HT-29 (cell line): ENCODE results near the gene EFNA1. TPM values are rescaled to one million over a fixed set of nuclear protein-coding genes. Genes with fewer than 3 reads are reported as not detected.
A peak's percentile ranks its signal among the peaks of the same experiment; 100 is the strongest.

Experiments used
- DNase-seq: peaks from one replicate; pipeline ENCODE4 v3.0.0-alpha.2; 2015; ENCODE audit warnings: low spot score
- small RNA-seq: library from RNA; depleted of rRNA; stranded (forward); fragments of <200 nt; gene quantifications from one replicate; pipeline ENCODE3, GENCODE V24; 2014
- total RNA-seq: library from RNA; depleted of rRNA; stranded (reverse); fragments of >200 nt; shearing (Covaris generic); gene quantifications from 2 replicates; pipeline ENCODE4 v1.2.3, GENCODE V29; 2014; rRNA removed

Gene EFNA1
- total RNA-seq, 1 experiment from 2014 or later = 62.7 TPM

DNA sequence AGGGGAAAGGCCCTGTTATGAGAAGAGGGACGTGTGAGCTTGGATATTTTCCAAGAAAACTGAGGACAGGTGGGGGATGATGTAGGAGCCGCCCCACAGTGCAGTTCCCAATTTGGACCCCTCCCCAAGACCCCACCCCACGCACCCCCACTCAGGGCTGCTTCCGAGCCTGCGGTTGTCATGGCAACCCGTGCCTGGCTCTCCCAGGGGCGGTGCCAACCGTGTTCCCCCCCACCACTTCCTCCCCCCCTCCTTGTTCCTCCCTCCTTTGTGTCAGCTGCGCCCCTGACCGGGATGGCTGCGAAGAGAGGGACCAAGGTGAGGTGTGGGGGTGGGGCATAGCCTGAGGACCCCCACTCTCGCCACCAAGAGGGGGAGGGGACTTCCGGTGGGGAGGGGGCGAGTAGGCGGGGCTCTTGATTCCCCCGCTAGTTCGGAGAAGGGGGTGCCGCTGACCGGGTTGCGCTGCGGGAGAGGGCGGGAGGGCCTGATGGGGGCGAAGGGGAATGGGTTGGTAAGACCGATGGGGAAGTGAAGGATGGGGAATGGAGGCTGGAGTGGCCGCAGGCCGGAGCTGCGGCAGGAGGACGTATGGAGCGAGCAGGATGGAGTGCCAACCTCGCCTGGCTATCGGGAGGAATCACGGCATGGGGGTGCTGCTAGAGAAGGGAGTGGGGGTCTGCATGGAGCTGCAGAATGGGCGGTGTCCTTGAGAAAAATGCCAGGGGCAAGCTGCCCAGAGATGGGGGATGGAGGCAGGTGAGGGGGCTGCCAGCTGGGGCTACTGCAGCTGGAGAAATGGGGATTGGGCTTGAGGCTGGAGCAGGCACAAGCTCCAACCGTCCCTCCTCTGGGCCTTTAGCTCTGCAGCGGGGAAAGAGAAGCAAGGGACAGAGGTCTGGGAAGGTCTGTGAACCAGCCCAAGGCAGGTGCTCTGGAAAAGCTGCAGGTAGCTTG, 46.9 kb downstream of the EFNA1 start:
- DNase-seq = no peak

GRCh38 chr1:155175281-155175926, 47.7 kb downstream of the EFNA1 start:
- DNase-seq = no peak

DNA sequence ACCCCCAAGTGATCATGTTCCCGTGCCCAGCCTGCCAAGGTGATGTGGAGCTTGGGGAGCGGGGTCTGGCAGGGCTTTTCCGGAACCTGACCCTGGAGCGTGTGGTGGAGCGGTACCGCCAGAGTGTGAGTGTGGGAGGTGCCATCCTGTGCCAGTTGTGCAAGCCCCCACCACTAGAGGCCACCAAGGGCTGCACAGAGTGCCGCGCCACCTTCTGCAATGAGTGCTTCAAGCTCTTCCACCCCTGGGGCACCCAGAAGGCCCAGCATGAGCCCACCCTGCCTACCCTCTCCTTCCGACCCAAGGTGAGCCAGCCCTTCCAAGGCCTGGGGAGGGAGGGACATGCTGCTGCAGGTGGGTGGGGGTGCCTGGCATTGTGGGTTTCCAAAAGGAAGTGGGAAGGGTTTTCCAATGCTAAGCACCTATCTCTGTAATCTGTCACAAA, 48.3 kb downstream of the EFNA1 start:
- DNase-seq = peak; percentile 50

GRCh38 chr1:155176544-155177071, 48.9 kb downstream of the EFNA1 start:
- peak; percentile 92 for DNase-seq

- DNase-seq = no peak
Observed at GRCh38 chr1:155177192-155177917, 49.7 kb downstream of the EFNA1 start.

DNA sequence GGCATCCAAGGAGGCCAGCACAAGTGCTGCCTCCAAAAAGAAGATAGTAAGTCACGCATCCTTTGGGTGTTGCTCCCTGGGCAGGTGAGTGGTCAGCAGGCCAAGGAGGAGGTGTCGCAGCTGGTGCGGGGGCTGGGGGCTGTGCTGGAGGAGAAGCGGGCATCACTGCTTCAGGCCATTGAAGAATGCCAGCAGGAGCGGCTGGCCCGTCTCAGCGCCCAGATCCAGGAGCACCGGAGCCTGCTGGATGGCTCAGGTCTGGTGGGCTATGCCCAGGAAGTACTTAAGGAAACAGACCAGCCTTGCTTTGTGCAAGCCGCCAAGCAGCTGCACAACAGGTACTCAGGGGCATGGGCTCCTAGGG, 50.2 kb downstream of the EFNA1 start:
- no peak for DNase-seq

GRCh38 chr1:155178441-155179111, 50.9 kb downstream of the EFNA1 start:
- DNase-seq = no peak

DNA sequence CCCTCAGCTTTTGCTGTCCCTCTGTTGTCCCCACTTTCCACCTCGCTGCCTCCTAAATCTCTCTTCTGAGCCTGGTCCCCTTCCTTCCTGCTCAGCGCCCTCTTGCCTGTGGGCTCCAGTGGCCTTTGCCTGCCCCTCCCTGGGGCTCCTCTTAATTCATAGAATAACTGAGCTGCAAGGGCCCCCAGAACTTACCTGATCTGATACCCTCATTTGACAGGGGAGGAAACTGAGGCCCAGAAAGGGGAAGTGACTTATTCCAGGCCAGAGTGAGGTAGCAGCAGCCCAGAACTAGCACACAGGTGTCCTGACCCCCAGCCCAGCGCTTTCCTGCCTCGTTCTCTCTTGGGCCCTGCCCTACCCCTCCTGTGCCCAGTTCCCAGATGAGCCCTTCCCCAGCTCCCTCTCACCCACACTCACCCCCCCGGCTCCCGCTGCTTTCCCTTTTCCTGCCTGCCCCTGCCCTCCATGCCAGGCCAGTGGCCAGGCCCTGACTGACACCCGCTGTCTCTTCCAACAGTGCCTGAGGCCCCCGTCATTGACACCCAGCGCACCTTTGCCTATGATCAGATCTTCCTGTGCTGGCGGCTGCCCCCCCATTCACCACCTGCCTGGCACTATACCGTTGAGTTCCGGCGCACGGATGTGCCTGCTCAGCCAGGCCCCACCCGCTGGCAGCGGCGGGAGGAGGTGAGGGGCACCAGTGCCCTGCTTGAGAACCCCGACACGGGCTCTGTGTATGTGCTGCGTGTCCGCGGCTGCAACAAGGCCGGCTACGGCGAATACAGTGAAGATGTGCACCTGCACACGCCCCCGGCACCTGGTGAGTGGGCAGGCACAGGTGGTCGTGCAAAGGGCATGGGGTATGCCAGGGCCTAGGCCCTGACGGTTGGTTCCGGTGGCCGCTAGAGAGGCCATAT, 51.7 kb downstream of the EFNA1 start:
- no peak for DNase-seq

- DNase-seq = no peak
Observed at GRCh38 chr1:155181371-155182051, 53.8 kb downstream of the EFNA1 start.

GRCh38 chr1:155182052-155182550, 54.4 kb downstream of the EFNA1 start:
- no peak for DNase-seq

DNA sequence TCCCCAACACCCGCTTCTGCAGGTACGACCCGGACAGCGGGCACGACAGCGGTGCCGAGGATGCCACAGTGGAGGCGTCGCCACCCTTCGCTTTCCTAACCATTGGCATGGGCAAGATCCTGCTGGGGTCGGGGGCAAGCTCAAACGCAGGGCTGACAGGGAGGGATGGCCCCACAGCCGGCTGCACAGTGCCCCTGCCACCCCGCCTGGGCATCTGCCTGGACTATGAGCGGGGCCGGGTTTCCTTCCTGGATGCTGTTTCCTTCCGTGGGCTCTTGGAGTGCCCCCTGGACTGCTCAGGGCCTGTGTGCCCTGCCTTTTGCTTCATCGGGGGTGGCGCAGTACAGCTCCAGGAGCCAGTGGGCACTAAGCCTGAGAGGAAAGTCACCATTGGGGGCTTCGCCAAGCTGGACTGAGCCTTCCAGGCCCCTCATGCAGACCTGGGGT, 56.1 kb downstream of the EFNA1 start:
- no peak for DNase-seq

DNA sequence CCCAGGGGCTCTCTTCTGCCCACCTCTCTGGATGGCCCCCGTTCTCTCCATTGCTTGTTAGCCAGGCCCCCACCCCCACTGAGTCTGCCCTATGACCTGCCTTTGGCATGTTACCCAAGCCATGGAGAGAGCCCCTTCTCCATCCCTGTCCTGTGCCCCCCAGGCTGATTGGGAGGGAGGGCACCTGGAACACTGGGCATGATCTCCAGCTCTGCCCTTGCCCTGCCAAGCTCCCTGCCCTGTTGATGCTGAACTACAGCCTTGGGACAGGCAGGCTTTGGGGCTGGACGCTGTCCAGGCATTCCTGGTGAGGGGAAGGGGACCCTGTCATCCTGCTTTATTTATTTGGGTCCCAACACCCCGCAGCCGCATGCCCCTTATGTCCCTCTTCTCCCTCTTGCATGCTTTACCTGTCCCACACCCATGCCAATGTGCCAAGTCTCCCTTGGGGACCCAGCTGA, 56.7 kb downstream of the EFNA1 start:
- DNase-seq = no peak

Small RNA genes within 50 kb of the gene (small RNA-seq; reads per million reads assigned to genes)
- not detected for gene HMGN2P18
- not detected for gene RF00019

Other genes with a start within 250 kb of the EFNA1 start
- gene PMVK, start 191.2 kb upstream of the EFNA1 start, total RNA-seq = 15.7 and 18.9 TPM in 2 replicates
- gene PBXIP1, start 171.8 kb upstream of the EFNA1 start, total RNA-seq = 33.3 and 42.5 TPM in 2 replicates
- 36.3 and 43.4 TPM in 2 replicates for gene PYGO2, start 166.1 kb upstream of the EFNA1 start, total RNA-seq
- 112 and 120 TPM in 2 replicates for gene SHC1, start 157.1 kb upstream of the EFNA1 start, total RNA-seq
- gene CKS1B, start 153.2 kb upstream of the EFNA1 start, total RNA-seq = 189 and 196 TPM in 2 replicates
- 83.1 and 85.5 TPM in 2 replicates for gene FLAD1, start 144.5 kb upstream of the EFNA1 start, total RNA-seq
- gene LENEP, start 134.3 kb upstream of the EFNA1 start, total RNA-seq = 0.16 and 0.18 TPM in 2 replicates
- 81.9 and 83.4 TPM in 2 replicates for gene ZBTB7B, start 125.1 kb upstream of the EFNA1 start, total RNA-seq
- 0.70 and 3.3 TPM in 2 replicates for gene DCST2, start 94.1 kb upstream of the EFNA1 start, total RNA-seq
- gene DCST1, start 94.1 kb upstream of the EFNA1 start, total RNA-seq = 0.05 TPM in 1 of 2 replicates, not detected in the other
- 177 and 185 TPM in 2 replicates for gene ADAM15, start 76.6 kb upstream of the EFNA1 start, total RNA-seq
- gene EFNA4, start 64.1 kb upstream of the EFNA1 start, total RNA-seq = 34.6 and 45.0 TPM in 2 replicates
- 2.4 and 3.9 TPM in 2 replicates for gene EFNA3, start 49.0 kb upstream of the EFNA1 start, total RNA-seq
- gene SLC50A1, start 8.0 kb downstream of the EFNA1 start, total RNA-seq = 38.8 and 47.5 TPM in 2 replicates
- 86.2 and 100 TPM in 2 replicates for gene DPM3, start 12.7 kb downstream of the EFNA1 start, total RNA-seq
- 107 and 128 TPM in 2 replicates for gene KRTCAP2, start 45.4 kb downstream of the EFNA1 start, total RNA-seq
- not detected in 2 replicates for gene TRIM46, start 46.0 kb downstream of the EFNA1 start, total RNA-seq
- 4.2 and 7.6 TPM in 2 replicates for gene THBS3, start 80.0 kb downstream of the EFNA1 start, total RNA-seq
- gene MTX1, start 80.8 kb downstream of the EFNA1 start, total RNA-seq = 72.2 and 86.8 TPM in 2 replicates
- 8.6 and 12.6 TPM in 2 replicates for gene ENTREP3, start 127.6 kb downstream of the EFNA1 start, total RNA-seq
- 112 and 114 TPM in 2 replicates for gene SCAMP3, start 134.5 kb downstream of the EFNA1 start, total RNA-seq
- 29.3 and 35.2 TPM in 2 replicates for gene CLK2, start 145.6 kb downstream of the EFNA1 start, total RNA-seq
- gene HCN3, start 149.6 kb downstream of the EFNA1 start, total RNA-seq = 4.3 and 6.4 TPM in 2 replicates
- gene PKLR, start 173.6 kb downstream of the EFNA1 start, total RNA-seq = 0.28 TPM in 1 of 2 replicates, not detected in the other
- 270 and 302 TPM in 2 replicates for gene FDPS, start 181.0 kb downstream of the EFNA1 start, total RNA-seq
- 80.6 and 86.9 TPM in 2 replicates for gene RUSC1, start 193.0 kb downstream of the EFNA1 start, total RNA-seq